GM06990 (cell line): ENCODE measurements around the gene TMEM121.
"Not testable (repeated sequence)": the region's sequence is repeated elsewhere in the genome, so short reads cannot be mapped to it uniquely, and the experiment has no call there.

Experiments used
- DNase-seq: peaks from one replicate; pipeline ENCODE4 v3.0.0-alpha.2; 2011; ENCODE audit not compliant: insufficient read length; ENCODE audit errors: extremely low read depth
- H3K27me3 ChIP-seq: replicated peaks from 2 replicates; pipeline ENCODE4 v1.6.0; 2011; ENCODE audit warnings: low read length; ENCODE audit not compliant: control insufficient read depth, insufficient read depth
- H3K36me3 ChIP-seq: 2 replicates; pipeline ENCODE4 v1.5.1; 2011; ENCODE audit warnings: low read length; ENCODE audit not compliant: control insufficient read depth, insufficient read depth
- H3K4me3 ChIP-seq: replicated peaks from 2 replicates; pipeline ENCODE4 v1.5.1; 2011; ENCODE audit warnings: low read depth, mild to moderate bottlenecking, control low read depth, low read length
- CTCF ChIP-seq: IDR thresholded peaks from 2 replicates; pipeline ENCODE4 v1.5.1; 2011; ENCODE audit warnings: low read length, control low read depth, mild to moderate bottlenecking, inconsistent platforms; ENCODE audit not compliant: insufficient read depth, poor library complexity, severe bottlenecking

The TMEM121 gene

DNA sequence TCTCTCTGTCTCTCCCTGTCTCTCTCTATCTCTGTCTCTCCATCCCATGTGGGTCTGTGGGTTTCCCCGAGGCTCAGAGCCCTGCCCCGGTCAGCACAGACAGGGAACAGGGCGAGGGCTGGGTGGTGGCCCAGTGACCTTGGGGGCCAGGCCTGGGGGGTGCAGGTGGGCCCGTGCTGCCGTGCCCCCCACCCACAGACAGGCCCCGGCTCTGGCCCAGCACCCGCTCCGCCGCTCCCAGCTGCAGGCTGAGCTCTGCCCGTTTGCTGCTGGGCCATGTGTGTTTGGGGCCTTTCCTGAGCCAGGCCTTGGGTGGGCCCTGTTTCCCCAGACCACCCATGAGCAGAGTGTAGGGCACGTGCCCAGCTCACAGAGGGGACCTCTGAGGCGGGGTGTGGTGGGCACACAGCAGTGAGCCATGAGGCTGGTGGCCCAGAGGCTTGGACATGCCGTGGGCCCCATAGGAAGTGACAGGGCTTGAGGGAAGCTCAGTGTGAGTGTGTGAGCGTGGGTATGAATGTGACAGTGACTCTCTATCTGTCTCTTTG lies 51.0 kb downstream of the TMEM121 start:
- no peaks in the 10 kb centered on the region for H3K36me3 ChIP-seq
- TF ChIP-seq CTCF: no peak
- peak; percentile 76 for DNase-seq
- H3K27me3 ChIP-seq: no peaks in the 10 kb centered on the region
- no peak overlapping the region for H3K4me3 ChIP-seq

GRCh38 chr14:105578070-105578469 lies 51.7 kb downstream of the TMEM121 start:
- H3K27me3 ChIP-seq: no peaks in the 10 kb centered on the region
- H3K4me3 ChIP-seq: no peak overlapping the region
- DNase-seq: no peak
- TF ChIP-seq CTCF: no peak
- H3K36me3 ChIP-seq: no peaks in the 10 kb centered on the region

GRCh38 chr14:105579221-105579620 lies 52.8 kb downstream of the TMEM121 start:
- not testable (repeated sequence) for H3K4me3 ChIP-seq, H3K36me3 ChIP-seq, H3K27me3 ChIP-seq, DNase-seq
